Forelimb muscle (tissue), 1 donor: ENCODE measurements around the gene GMDS. TPM values are rescaled to one million over a fixed set of nuclear protein-coding genes. Genes with fewer than 3 reads are reported as not detected.

Experiments
- DNase-seq: peaks from one replicate; pipeline ENCODE4 v3.0.0-alpha.2; 2013; ENCODE audit warnings: low read depth
- polyA plus RNA-seq: library from polyadenylated mRNA; unstranded; fragments of 120-200 nt; gene quantifications from one replicate; pipeline ENCODE4 v1.2.1, GENCODE V29; 2013; ENCODE audit not compliant: insufficient read length

The GMDS gene
- polyA plus RNA-seq, 1 donor = 10.4 TPM

DNA sequence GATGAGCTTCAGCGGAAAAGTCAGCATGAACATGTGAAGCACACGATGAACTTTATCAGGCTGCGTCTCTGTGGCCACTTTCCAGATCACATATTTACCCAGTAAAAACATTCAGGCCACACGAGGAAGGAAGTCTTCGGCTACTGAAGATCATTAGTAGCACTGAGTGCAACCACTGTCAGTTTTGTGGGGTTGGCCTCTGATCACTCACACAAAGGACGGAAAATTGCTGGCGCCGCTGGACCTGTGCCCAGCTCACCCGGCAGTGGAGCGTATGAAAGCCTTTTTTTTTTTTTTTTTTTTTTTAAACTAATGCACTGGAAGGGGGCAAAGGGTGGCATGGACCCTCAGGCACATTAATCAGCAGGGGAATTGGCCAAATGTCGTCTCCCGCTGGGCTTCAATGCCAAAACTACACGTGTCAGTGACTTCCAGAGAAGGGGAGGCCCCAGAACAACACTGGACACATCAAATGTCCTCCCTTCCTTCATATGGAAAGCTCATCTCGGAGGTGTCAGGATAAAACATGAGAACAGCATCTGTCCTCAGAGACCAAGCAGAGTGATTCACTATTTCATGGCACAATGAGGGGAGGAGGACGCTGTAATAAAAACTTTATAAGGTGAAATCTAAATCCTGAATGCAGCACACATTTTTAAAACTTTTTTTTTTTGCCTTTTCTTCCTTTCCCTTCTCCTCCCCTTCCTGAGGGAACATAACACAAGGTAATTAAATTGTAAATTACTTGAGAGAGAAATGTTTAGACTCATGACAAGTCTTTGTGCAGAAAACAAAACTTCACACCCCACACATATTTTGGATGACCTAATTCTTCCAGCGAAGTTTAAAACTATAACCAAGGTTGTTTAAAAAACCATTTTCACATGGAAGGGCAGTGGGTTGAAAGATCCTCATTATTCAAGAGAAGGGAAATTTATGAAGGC, 412.3 kb downstream of the GMDS start:
- DNase-seq = no peak

DNA sequence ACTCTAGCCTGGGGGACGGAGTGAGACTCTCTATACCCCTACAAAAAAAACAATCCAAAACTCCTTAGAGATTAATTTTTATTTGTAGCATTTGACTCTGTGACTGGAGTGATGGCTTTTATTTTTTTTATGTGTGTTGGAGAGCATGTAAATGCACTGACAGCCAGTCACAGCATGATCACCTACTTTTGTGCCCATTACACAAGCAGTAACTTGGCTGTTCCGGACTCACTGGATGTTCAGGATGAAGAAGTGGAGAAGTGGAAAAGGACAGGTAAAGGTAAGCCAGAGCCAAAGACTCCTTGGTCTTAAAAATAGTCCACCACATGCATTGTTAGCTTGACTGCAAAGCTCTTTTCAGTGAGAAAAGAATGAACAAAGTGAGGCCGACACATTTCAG, 413.0 kb downstream of the GMDS start:
- DNase-seq = no peak

DNA sequence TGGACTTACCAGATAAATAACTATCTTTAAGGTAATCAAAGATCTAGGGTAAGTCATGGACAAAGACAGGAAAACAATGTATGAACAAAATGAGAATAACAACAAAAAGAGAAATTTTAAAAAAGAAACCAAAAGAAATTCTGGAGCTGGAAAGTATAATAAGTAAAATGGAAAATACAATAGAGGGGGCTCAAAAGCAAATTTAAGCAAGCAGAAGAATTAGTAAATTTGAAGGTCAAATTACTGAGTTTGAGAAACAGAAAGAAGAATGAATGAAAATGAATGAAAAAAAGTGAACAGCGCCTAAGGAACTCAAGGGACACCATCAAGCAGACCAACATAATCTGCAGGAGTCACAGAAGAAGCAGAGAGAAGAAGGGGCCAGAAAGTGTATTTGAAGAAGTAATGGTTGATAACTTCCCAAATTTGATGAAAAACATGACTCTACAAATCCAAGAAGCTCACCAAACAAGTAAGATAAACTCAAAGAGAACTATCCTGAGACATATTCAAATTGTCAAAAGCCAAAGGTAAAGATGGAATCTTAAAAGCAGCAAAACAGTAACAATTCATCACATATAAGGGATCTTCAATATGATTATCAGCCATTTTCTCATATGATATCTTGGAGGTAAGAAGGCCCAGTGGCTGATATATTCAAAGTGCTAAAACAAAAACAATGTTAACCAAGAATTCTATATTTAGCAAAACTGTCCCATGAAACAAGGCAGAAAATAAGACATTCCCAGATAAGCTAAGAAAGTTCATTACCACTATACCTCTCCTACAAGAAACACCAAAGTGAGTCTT, 417.2 kb downstream of the GMDS start:
- DNase-seq = no peak

DNA sequence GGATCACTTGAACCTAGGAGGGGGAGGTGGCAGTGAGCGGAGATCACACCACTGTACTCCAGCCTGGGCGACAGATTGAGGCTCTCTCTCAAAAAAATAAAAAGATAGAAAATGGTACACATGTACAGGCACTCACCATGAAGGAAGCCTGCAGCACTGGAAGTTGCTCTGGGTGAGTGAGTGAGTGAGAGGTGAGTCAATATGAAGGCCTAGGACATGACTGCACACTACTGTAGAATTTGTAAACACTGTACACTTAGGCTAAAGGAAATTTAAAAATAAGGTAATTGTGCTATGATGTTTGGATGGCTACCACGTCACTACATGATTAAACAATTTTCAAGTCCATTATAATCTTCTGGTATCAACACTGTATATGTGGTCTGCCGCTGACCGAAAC, 419.5 kb downstream of the GMDS start:
- no peak for DNase-seq

DNA sequence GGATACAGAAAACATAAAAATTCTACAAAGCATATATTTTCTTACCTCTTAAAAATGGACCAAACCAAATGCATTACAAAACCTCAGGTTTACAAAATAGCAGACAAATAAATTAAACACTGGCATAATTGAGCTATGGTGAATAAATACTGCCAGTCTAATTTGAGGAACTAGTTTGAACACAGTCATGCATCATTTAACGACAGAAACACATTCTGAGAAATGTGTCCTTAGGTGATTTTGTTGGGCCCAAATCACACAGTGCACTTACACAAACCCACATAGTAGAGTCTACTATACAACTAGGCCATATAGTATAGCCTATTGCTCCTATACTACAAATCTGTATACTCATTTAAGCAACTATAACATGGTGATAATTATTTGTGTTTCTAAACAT, 420.1 kb downstream of the GMDS start:
- no peak for DNase-seq

DNA sequence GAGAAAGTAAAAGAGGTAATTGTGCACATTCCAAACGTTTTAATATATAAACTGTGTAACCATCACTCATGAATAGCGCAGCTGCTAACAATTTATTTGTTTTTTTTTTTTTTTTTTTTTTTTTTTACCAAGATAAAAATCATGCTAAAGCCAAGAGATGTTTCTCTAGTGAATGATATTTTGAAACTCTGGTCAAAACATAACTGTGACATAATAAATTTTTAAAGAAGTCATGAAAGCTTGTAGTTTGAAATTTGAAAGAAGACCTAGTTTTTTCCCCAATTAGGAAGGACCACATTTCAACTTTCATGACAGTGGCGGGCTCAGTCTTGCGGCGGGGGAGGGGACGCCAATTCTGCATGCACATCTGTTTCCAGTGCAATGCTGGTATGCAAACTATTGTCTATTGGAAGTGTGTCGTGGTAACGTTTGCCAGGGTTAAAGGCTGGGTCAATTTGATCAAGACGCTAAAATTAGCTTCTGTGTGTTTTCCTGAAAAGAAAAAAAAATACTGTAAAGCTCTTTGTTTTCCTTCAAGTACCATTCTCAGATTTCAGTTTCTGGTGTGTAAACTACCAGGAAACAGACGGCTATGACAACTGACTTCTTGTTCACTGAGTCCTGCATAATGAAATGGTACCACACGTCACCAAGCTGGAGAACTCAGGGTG, 423.8 kb downstream of the GMDS start:
- no peak for DNase-seq

DNA sequence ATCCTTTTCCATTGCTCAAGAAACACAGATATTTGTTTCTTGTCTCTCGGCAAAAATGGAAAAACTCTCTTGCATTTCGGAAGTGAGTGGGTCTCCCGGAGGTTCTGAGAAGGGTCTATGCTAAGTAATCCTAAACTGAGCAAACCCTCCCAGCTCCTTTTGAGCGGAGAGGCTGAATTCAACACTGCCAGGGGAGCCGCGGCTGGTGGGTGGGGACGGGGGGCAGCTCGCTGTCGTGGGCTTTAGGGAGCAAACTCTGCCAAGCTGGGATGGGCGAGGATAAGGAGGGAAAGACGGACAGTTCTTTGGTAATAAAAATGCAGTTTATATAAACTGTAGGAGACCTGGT, 424.3 kb downstream of the GMDS start:
- no peak for DNase-seq

DNA sequence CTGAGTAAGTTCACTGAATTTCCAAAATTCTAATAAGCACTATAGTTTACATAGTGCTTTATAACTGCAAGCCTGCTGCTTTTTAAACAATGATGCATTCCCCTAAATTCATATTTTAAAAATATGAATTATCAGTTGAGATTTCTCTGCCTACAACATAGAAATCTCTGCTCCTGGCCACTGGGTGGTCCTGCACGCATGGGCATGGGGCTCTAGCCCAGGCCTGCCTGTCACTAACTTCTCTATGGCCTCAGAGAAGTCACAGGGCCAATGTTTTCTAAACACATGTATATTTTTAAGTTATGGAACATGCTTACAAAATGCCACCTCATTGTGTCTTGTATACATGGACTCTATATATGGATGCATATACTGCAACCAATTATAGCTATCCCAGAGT, 424.7 kb downstream of the GMDS start:
- DNase-seq = no peak

DNA sequence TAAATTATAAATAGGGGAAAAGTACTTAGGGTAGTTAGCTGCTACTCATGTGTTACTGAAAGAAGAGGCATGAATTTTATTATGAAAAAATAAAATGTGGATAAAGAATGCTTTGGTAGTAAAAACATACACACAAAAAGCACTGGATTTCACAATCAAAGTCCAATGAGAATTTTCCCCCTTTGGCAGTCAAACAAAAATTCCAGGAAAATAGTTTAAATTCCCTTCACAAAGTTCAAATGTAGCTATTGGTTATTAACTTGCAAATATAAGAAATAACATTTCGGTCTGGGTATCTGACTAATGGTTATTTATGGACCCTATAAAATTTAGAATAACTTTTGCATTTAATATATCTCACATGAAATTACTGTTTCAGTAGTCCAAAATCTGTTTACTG, 425.2 kb downstream of the GMDS start:
- DNase-seq = no peak

DNA sequence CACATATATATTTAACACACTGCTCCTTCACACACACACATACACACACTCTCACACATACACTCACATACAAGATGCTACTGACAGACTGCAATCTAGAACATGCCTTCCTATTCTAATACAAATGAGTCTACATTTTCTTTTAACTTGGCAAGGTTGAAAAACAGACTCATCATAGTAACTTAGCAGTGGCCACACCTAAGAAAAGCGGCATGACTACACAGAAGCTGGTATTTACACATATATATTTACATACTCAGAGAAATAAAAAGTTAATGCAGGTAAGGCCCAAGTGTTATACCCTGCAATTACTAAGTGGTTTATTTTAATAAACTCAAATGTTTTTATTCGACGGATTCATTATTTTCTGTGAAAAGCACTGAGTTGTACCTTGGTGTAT, 426.4 kb downstream of the GMDS start:
- no peak for DNase-seq

DNA sequence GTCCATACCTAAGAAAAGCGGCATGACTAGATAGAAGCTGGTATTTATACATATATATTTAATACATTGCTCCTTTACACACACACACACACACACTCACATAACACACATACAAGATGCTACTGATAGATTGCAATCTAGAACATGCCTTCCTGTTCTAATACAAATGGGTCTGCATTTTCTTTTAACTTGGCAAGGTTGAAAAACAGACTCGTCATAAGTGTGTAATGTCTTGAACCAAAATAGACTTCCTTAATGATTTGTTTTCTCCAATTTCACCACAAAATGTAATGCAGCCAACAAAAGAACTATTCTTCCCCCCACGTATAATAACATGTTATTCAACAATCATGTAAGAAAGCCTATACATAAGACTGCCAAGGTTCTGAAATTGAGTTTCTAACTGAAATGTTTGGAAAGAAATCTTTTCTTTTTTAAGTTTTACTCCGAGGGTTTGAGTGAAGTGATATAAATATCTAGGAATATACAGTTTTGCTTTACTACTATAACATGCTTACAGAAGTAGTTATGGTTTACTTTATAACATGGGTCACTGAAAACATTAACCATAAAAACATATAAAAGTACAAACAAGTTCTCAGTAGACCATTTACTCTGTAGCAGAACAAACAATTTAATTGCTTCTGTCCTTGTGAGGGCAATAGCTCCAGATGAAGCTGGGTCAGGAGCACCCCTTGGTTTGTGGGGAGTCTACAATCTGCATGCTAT, 428.2 kb downstream of the GMDS start:
- DNase-seq = no peak

DNA sequence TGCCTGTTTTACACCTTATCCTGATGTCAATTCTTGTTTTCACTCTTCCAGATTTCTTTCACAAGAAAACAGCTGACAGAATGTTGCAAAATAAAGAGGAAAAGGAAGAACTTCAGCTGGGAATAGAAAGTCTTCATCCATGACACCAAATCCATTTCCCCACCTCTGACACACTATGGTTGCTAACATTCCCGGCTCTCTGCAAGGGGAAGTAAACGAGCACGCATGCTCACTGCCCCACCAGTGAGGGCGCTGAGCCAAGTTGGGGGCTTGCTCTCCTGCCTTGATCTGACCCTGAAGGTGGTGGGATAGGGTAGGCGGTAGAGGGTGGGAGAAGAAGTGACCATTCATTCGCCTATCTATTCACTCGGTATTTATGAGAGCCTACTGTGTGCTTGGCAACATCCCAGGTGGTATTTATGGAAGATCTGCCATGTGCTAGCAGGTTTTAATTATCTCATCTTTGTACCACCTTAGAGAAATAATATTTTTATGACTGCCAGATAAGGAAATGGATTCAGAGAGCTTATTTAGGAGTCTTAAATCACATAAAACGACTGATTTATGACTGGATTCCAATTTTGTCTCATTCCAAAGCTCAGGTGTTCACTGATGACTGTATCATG, 429.5 kb downstream of the GMDS start:
- DNase-seq = no peak

DNA sequence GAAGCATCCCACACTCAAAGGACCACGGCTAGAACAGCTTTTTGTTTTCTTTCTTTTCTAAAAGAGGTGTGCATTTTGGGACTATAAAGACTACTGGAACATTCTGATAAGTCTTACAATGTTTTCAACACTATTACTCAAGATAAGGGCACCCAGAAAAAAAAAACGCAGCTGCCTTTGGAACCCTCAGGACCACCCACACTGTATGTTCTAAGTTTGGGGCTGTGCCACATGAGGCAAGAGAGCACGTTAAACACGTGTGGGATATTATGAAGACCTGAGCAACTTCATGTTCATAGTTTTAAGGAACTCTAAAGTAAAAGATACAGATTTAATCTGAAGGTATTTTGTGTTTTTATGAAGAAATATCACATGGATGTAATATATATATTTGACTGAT, 431.1 kb downstream of the GMDS start:
- no peak for DNase-seq

DNA sequence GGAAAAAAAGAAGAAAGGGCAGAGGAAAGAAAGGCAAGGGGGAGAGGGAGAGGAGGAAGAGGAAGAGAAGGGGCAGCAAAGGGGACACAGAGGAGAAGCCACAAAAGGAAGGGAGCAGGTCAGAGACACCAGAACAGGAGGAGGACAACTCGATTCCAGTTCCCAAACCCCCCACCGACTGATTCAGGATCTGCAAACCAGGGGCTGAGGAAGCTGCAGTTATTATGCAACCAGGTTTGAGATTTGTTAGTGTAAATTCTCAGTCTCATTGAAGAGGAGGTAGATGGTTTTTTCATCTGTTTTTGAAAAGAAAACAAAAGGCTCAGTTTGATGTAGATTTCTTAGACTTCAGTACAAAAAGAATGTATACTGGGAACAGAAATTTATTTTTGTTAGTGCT, 432.9 kb downstream of the GMDS start:
- DNase-seq = no peak

DNA sequence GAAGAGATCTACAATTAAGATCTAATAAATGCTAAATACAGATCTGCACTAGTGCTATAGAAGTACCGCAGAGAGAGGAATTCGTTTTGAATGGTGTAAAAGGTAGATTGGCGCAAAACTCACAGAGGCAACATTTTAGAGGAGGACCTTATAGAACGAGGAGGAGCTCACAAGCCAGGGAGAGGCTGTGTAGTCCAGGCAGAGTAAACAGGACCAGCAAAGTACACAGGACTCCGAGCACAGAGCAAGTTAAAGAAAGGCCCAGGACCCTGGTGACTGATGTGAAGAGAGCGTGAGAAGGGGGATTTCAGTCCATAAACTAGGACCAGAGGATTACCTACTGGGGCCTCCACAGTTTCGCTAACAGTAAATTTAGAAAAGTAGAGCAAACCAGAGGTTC, 433.4 kb downstream of the GMDS start:
- DNase-seq = no peak

DNA sequence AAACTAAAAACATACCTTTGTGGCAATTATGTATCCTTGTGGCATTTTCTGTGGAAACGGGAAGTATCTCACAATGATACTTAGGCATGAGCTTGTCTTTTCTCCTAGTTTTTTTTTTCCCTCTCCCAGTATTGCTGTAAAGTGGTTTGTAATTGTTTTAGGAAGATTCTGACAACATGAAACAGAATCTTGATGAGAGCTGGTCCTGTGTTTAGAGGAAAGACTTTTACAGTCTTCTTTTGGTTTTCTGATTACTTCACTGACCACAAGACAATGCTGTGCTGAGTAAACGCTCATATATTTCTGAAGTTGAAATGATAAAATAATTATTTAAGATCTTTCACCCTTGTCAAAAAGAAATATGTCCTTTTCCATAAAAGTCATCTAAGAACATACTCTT, 434.5 kb downstream of the GMDS start:
- DNase-seq = no peak

DNA sequence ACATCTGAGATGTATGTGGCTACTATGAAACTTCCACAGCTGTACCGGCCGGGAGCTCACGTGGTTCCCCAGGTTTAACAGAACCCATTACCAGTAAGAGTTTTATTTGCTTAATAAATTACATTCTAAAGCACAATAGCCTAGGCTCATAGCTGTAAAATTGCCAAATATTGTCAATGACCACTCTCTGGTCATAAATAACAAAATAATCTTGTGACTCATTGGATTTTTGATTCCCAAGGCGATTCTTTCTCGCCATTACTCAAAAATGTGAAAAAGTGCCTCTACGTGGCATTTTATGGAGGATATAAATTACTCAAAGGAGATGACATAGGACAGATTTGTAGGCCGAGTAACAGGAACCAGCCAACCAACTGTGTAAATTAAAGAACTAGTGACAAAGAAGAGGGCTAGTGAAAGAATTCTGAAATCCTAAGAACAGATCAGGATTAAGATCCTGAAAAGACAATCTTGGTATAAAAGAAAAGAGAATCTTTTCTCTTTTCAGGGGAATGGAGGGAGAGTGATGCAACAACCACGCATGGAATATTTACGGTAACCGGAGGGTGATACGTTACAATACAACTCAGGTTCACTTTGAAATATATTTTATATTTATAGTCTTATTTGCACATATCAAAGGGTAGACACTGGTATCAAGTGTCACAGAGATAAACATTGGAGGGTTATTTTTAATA, 436.0 kb downstream of the GMDS start:
- DNase-seq = no peak

DNA sequence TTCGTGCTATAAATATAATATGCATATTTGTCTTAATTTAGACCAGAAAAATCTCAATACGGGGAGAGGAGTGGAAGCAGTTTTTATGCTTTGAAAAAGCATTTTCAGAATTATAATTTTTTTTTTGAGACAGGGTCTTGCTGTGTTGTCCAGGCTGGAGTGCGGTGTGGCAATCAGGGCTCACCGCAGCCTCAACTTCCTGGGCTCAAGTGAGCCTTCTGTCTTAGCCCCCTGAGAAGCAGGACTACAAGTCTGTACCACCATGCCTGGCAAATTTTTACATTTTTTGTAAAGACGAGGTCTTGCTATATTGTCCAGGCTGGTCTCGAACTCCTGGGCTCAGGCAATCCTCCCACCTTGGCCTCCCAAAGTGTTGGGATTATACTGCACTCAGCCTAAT, 438.5 kb downstream of the GMDS start:
- no peak for DNase-seq

DNA sequence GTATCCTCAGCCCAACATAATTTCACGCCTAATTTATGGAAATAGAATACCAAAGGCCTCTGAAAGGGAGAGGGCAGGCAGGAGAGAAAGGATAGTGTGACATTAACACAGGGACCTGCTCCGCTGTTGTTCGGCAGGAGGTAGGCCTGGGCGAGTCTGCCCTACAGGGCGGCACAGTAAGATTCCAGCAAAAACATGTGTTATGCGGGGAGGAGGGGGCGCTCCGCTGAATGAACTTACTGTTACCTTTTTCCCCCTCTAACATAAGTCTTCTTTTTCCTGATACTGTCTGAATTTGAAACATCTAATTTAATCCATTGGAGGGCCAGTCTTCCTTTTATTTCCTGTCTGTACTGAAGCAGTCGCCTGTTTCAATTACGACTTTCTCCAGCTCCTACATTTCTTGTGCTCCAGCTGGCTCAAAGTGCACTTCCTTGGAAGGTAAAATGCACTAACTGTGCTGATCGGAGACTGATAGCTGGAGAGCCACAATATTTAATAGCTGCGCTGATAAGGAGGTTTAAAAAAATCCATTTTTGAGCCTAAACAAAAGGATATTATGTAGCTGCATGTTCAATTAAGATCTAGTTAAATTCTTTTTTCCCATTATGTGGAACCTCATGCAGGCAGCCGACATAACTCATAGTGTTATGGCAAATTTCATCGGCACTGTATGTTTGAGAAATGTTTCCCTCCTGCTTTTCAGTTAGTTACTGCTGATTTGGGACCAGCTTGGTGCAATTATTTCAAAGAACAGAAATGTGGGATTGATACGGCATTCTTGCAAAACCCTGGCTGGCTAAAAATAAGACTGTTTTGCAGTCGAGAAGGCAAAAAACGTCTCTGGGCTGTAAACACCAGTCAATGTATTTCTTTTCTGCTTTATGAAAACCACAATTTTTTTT, 442.7 kb downstream of the GMDS start:
- DNase-seq = no peak

DNA sequence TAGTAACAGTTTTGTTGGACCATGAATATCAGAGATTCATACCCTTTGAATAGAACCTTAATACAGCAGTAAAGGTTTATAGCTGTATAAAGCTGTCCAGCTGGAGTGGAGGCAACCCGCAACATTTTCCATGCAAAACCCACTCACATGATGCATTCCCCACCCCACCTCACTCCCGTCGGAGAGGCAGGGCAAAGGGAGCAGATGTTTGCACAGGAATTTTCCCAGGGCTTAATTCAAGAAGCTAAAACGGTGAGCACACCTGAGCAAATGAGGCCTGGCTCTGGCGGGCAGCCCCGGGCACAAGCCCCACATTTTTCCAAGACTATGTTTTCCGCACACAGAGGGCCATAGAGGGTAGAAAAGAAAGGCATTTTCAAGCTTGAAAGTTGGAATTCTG, 444.0 kb downstream of the GMDS start:
- DNase-seq = no peak
